Colon (tissue), 2 donors: ENCODE measurements around the gene AGPAT4.

Experiments
- FAIRE-seq: peaks from 2 replicates; lab custom pipeline; 2012; peaks lifted over from hg19 to GRCh38; lab: Jason Lieb, UNC
- donor health status: control.
- donor health status: control.

AGPAT4 gene

DNA sequence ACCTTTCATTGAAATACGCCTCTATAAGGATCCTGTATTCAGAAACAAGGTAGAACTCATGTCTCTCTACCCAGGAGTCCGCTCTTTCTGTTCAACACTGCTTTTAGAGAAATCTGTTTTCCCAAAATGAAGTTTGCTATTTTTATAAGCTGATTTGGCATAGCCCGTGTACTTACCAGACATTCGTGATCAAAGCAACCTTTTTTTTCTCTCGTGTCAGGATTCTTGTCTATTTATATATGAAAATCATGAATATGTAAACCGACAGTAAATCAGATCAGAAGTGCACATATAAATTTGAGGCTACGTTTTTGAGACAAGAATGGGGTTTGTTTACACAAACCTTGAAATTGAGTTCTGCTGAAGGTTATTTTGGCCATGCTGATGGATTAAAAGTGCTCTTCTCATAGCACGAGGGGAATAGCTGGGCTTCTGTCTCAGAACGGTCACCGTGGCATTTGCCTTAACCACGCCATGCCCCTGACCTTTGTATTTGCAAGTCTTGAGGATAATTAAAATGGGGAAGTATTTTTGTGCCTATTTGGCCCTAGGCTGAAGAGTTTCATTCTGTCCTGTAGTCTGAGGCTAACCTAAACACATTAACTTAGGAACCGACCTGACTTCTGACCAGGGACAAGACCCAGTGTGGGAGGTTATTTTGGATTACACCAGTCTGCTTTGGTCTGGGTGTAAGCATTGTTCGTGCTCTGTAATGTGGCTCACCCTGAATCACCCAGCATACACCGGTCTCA lies 163.7 kb downstream of the AGPAT4 start:
- FAIRE-seq: no peak

- no peak for FAIRE-seq
Observed at GRCh38 chr6:161109366-161109765, 164.5 kb downstream of the AGPAT4 start.

DNA sequence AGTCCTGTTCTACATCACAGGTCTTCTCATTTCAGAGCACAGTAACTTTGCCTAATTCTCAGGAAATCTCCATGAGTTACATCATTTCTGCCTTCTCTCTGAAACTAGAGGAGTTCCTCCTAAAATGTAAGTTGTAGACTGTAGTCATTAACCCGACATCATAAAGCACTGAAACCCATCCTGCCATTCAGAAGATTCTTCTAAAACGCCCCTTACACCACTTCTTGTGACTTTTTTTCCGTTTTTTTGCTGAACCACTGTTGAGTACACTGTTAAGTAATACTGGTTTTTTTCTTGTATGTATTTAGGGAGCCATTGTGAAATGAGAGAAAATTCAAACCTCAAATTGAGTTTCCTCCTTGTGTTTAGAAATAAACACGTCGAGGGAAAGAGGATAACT lies 164.9 kb downstream of the AGPAT4 start:
- no peak for FAIRE-seq

- FAIRE-seq: no peak
Observed at GRCh38 chr6:161107779-161108730, 165.8 kb downstream of the AGPAT4 start.

DNA sequence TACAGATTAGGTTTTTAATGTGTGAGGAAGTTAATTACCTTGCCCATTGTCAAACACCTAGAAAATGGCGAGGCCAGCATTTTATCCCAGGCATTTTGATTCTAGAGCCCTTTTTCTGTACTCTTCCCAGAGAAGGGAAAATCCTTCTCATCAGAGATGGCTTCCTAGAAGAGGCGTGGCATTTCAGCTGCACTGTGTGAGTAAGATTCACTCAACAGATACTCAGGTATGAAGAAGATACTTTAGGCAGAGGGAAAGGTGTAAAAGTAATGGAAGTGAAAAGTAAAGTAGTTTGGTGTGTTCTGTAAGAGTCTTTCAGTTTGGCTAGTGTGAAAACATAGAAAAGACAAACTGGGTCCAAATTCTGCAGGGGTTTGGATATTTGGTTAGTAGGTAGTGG lies 168.5 kb downstream of the AGPAT4 start:
- FAIRE-seq: no peak

DNA sequence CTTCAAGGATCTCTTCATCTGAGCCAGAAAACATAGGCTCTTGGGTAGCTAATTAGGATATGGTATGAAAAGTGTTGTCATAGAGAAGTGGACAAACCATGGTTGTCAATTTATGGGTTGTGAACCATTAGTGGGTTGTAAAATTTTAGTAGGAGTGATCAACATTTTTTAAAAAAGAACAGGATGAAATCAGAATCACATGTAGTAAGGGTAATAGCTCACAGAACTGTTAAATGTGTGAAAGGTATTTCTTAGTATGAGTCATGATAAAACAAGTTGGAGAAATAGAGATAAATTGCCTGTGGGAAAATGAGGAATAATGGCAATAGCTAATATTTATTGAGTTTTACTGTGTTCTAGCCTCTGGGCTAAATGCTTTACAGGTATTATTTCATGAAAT lies 168.9 kb downstream of the AGPAT4 start:
- FAIRE-seq: no peak

DNA sequence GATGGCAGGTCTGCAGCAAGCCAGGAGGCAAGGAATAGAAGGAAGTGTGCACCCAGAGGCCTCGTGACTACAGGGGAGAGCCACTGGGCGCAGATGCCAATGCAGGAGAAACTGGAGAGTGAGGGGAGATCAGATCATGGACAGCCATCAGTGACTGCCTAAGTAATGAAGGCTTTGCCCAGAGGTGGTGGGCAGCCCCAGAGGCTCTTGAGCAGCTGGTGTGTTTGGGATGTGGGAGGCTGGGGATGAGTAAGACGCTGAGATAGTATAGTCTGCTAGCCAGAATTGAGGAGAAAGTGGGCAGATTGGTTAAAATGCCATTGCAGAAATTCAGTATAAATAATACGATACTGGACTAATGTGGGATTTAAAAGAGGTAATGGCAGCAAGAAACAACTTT lies 170.4 kb downstream of the AGPAT4 start:
- no peak for FAIRE-seq

- no peak for FAIRE-seq
Observed at GRCh38 chr6:161101517-161101916, 172.3 kb downstream of the AGPAT4 start.

GRCh38 chr6:161100072-161100471 lies 173.8 kb downstream of the AGPAT4 start:
- FAIRE-seq: no peak

DNA sequence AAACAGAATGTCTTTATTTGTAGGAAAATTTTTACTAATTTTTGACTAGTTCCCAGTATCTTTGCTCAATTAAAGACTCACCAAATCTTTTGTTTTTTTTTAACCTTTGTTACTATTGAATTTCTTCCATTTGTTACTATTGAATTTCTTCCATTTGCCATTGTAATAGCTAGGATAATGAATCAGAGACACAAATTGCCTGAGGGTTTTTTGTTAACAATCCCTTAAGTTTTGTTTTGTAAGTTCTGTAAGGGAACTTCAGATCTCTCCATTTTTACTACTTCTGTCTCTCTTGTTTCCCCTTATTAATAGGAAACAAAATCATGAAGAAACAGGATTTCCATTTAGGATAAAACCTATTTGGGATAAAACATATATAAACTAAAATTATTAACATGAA lies 177.9 kb downstream of the AGPAT4 start:
- FAIRE-seq: no peak

DNA sequence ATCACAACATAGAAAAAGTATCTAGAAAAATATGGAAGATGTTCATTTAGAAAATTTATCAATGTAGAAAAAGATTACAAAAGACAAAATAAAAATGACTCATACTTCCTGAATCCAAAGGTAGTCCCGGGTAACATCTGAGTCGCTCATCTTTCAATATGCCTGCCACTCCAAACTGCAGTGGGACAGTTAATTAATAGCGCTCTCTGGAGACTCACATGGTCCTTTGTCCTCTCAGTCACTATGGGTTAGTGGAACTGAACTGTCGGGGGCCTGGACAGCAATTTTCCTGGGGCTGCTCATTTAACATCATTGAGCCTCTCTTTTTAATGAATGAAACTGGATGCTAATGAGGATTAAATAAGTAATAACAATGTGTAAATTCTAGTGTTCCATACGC lies 178.9 kb downstream of the AGPAT4 start:
- no peak for FAIRE-seq

DNA sequence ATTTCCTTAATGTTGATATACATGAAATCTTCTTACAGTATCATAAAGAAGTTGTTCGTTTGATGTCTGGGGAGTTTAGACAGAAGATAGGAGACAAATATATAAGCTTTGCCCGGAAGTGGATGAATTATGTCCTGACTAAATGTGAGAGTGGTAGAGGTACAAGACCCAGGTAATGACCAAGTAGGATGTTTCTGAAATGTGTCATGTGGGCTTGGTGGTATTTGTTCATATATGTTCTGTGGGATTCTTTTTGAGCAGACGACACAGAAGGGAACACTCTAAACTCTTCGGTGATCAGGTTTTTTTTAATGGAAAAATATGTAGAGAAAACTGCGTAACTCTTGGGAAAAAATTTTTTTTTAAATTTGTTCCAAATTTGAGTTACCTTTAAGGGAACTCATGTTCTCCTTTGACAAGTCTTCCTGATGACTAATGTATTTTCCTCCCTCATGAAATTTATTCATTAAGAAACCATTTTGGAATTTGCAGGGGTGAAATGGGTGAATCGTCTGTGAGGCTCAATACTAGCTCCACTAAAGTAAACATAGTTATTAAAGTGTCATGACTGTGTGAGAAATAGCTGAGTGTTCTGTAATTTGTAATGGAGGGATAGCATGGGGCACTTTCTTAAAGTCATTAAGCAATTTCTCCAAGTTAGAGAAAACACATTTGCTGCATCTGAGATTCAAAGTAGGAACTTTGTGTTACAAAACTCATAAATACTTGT lies 181.7 kb downstream of the AGPAT4 start:
- no peak for FAIRE-seq

- FAIRE-seq: no peak
Observed at GRCh38 chr6:161091151-161091550, 182.7 kb downstream of the AGPAT4 start.

DNA sequence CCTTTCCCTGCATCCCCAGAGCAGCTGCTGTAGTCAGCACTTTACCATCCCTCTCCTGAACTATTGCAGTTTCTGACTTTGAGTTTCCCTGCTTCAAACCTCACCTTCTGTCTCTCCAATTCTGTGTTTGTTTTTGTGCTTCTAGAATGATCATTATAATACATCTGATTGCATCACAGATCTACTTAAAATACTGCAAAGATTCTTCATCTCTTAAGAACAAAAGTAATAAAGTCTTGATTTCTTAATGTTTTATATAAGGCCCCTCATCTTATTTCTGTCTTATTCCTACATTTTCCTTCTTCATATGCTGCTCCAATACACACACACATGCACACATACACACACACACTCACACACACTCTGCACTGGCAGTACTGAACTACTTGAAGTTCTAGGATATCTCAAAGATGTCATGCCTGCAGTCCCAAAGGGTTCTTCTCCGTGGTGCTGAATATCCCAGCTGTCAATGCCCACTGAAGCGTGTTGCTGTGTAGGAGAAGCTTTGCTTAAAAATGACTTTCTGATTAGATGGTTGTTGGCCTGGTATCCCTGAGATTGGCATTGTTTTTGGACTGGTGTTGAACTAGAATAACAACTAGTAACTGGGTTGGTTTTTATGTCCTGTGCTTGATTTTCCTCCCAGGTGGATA lies 185.1 kb downstream of the AGPAT4 start:
- FAIRE-seq: no peak

- FAIRE-seq: no peak
Observed at GRCh38 chr6:161085246-161085645, 188.6 kb downstream of the AGPAT4 start.

DNA sequence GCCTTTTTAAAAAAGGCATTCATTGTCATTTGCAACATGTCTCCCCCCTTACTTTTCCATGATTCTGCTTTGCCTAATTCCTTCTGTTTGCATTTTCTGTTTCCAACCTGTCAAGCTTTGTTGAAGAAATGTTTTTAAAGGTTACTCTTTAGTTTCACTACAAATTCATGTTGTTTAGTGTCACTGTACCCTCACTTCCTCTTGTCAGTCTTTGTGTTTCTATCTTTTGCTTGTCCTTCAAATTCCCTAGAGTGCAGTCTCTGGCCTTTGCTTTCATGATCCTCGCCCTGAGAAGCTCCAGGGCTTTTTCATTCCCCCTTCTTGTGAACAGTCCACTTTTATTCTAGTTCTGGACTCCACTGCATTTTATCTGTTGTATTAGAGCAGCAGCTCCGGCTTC lies 191.6 kb downstream of the AGPAT4 start:
- FAIRE-seq: no peak

DNA sequence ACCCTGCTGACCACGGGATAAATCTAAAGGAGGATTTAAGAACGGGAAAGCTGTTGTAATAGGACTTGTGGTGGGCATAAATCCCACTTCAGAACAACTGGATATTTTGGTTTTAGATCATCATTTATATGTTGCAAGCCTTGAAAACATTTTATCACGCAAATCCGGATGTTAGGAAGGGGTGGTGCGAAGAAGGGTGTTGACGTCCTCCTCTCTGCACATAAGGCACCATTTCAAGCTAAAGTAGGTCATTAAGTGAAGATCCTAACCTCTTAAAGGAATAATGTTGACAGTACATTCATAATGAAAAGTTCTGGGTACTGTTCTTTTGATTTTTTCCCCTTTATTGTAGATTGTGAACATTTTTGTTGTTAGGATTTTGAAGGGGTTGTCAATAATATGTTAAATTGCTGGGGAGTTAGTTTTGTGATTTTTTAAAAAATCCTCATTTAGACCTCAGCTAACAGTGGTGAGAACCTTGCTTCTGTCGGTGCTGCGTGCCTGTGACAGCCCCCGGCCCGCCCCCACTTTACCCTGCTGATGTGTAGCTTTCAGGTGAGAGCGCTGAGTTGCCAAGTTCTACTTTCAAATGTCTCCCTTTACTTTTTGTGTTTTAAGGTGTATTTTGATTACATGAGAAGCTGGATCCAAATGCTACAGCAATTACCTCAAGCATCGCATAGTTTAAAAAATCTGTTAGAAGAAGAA lies 193.4 kb downstream of the AGPAT4 start:
- no peak for FAIRE-seq
